ENCODE data around the gene PLA2G2D.

GRCh38 chr1:20074055-20074724 is 45.1 kb downstream of the PLA2G2D start:
- TF ChIP-seq ZFP1 (CRISPR knock-in tag; IDR thresholded peaks at IDR 0.05) (no peak), ZNF446 (CRISPR knock-in tag; IDR thresholded peaks at IDR 0.05) (no peak), FIP1L1 (IDR thresholded peaks at IDR 0.05; ENCODE audit: borderline replicate concordance, insufficient read depth, low read depth, low read length) (no peak), ZBTB33 (CRISPR knock-in tag; IDR thresholded peaks at IDR 0.05) (no peak), MAX (IDR thresholded peaks at IDR 0.05) (no peak), PHF8 (CRISPR knock-in tag; IDR thresholded peaks at IDR 0.05) (no peak), BRD4 (CRISPR knock-in tag; IDR thresholded peaks at IDR 0.05) (no peak), MIXL1 (CRISPR knock-in tag; IDR thresholded peaks at IDR 0.05) (no peak), GPBP1L1 (CRISPR knock-in tag; IDR thresholded peaks at IDR 0.05) (no peak), RFX1 (IDR thresholded peaks at IDR 0.05) (no peak), ATF2 (CRISPR knock-in tag; IDR thresholded peaks at IDR 0.05) (no peak), SIN3A (IDR thresholded peaks at IDR 0.05; ENCODE audit: borderline replicate concordance, low read depth, low read length) (no peak)
